Activated CD4-positive, CD25-positive, alpha-beta regulatory T cell (primary cell): ENCODE measurements around the gene NABP1.

Experiments
- DNase-seq, 4 experiments: peaks; one replicate each; lab custom pipeline; 2025; lab: John Stamatoyannopoulos, UW

The NABP1 gene

DNA sequence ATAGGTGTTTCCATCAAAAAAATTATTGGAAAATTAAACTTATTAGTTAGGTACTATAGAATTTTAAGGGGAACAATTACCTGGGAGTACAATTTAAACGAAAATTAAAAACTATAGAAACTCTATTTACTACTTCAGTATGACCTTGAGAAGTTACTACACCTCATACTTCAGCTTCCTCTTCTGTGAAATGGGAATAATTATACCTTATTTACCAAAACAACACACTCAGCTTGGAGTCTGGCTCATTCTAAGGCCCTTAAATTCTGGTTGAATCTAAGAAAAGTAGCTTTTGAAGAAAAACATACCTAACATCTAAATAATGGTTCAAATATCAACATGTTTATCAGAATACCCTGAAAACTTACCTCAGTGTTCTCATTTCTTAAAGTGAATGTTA, 2.7 kb downstream of the NABP1 start:
- DNase-seq, result no peak

DNA sequence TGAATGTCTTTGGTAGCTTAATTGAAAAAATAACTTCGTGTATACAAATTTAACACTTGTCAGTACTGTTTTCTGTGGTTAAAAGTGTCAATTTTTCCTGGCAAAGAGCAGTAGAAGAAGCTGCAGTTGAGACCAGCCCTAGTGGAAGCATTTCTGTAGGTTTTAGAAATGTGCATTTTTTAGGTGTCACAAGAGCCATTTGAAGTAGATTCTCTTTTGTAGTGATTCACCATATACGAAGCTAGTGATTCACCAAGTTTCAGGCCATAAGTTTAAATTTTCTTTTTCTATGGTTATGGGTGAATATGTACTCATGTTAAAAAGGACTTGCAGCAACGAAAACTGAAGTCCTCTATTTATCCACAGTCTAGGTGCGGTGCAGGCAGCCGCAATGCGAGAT, 4.2 kb downstream of the NABP1 start:
- no peak for DNase-seq

DNA sequence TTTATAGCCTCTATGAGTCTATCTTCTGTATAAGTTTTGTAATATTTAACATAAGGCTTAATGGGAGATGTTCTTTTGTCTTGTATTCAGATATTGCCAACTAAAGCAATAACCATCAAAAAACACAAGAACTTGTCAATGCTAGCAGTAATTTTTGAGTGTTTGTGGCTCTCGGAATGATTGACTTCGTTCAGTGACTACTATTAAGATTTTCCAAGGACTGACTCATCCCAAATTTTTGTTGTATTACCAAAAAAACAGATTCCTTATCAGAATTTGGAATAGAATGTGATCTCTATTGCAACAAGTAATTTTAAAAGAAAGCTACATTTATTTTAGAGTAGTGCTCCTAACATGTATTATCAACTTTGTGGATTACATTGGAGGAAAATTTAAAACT, 8.1 kb downstream of the NABP1 start:
- DNase-seq, result no peak

DNA sequence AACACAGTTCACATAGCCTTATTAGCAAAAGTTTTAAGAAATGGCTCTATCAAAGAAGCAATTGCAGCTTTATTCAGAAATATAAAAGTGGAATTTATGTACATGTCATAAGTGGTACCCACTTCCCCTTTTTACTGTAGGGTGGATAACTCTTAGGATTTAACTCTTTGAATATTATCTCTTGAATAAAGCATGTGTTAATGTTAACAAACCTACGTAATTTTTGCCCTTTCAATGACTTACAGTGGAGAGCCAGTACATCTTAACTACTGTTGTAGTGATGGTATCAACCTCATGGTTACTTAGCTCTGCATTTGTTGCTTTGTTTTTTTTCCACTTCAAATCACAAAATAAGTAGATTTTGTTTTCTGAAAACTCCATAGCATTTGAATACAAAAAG, 8.8 kb downstream of the NABP1 start:
- DNase-seq, result no peak

DNA sequence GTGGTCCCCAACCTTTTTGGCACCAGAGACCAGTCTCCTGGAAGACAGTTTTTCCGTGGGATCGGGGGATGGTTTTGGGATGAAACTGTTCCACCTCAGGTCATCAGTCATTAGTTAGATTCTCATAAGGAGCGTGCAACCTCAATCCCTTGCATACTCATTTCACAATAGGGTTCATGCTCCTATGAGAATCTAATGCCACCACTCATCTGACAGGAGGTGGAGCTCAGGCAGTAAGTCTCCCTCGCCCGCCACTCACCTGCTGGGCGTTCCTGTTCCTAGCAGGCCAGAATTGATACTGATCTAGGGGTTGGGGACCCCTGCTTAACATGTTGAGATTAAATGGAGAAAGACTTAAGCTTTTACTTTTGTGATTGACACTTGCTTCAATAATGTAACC, 9.9 kb downstream of the NABP1 start:
- DNase-seq, result no peak

DNA sequence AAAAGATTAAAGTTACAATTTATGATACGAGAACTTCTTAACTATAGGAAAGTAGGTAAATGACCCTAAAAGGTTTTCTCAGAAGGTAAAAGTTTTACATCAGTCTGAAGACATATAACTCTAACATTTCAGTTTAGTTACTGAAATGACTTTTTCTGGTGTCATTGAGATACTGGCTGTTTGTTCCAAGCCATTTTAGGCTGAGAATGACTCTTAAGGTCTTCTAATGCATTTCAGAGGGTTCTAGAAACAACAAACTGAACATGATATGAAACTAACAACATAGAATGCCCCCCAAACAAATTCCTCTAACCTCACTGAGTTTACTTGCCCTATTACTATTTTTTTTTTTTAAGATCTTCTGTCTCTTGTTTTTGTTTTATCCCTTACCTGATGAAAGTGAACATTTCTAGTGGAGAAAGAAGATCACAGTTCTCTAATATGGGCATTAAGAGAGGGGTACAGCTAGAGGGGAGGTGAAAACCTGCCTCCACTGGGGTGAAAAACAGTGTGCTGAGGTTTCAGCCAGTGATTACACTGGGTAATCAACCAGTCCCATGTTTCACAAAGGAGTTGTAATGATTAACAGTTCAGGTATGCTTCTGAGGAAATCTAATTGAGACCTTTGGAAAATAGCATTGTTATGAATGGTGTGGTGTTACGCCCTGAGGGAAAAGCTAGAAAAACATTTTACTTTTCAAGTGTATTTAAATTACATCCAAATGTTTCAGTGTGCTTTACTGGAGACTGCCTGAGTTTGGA, 11.2 kb downstream of the NABP1 start:
- no peak for DNase-seq

DNA sequence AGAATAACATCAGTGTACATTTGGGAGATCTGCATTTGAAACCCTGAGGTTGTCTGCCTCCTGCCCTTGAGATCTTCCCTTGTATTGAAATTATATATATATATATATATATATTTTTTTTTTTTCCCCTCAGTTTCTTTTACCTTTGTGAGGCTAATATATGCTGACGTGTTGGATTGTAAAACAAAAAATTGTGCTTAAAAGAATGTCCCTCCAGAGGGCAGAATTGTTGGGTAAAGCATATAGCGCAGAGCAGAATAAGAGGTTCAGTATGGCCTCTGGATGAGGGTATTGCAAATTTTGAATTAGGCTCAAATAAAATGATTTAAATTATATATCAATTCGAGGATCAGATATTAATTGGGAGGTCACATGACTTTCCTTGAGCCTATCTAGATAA, 12.4 kb downstream of the NABP1 start:
- DNase-seq, result no peak

DNA sequence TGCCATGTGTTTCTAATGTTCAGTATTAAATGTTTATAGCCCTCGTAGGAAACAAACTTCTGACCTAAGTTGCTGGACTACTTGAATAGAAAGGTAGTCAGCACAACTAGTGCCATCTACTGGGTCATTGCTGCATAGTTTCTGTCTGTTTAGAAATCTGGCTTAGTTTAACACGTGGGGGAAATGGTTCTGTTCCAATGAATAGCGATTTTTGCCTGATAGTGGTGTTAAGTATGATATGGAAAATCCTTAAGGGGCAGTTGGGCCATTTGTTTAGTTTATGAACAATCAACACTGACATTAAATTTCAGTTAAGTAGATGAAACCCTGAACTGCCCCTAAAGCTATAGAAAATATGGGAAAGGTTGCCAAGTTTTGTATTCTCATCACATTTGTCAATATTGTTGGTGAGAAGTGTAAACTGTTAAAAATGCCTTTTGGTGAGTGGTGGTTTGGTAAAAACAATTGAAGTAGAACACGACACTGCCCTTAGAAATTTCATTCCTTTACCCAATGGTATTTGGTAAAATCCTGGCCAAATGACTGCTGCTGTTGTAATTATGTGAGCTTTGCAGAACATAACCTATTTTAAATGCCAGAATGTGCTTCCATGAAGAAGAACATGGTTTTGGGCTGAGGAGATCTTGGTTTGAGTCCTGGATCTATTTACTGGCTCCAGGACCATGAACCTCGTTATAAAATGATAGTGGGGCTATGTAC, 13.2 kb downstream of the NABP1 start:
- DNase-seq, result peak in 2 of 4 experiments; percentile 11 to 12

DNA sequence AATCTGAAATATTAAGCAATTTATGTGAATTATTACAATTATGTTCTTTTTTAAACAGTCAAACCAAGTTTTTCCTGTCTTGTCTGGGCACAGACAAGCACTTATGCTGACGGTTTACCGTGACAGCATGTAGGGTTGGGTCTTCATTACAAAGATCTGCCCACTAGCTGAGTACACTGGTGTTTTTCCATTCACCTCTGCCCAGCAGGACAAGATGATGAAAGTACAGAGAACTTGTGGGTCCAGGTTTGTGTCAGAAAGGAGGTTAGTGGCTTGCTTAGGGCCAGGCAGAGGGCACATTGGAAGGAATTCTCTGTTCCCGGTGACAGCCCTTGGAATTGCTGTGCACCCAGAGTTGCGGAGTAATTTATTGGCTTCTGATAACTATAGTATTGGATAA, 14.0 kb downstream of the NABP1 start:
- DNase-seq, result no peak

DNA sequence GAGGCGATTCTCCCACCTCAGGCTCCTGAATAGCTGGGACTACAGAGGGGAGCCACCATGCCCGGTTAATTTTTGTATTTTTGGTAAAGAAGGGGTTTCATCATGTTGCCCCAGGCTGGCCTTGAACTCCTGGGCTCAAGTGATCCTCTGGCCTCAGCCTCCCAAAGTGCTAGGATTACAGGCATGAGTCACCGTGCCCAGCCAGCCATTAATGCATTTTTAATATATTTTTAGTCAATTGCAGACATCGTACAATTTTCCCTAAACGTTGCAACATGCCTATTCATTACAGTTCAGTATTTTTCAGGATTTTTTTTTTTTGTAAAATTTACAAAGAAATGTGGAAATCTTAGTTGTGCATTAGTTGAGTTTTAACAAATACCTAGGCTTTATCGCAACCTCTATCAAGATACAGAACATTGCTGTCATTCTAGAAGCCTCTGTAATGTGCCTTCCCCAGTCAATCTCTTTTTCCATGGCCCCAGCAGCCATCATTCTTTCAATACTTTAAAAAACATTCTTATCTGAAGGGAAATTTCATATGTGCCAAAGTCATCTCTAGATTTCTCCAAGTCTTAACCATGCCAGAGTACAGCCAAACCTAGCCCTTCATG, 14.7 kb downstream of the NABP1 start:
- no peak for DNase-seq

DNA sequence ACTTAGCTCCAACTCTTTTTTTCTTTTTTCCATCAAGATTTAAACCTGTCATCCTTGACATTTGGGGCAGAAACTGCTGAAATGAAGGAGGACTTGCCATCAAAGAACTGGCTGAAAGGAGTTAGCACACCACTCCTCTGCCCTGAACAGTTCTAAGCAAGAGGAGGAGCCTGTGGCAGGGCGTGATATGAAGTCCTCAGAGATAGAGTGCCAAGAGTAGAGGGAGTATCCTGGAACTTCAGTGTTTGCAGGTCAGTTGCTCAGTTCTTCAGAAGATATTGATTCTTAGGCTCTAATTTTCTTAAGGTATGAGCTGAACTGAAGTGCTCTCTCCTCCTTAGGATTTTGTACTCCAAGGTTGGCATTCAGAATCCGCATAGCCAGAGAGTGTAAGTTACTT, 15.2 kb downstream of the NABP1 start:
- no peak for DNase-seq

DNA sequence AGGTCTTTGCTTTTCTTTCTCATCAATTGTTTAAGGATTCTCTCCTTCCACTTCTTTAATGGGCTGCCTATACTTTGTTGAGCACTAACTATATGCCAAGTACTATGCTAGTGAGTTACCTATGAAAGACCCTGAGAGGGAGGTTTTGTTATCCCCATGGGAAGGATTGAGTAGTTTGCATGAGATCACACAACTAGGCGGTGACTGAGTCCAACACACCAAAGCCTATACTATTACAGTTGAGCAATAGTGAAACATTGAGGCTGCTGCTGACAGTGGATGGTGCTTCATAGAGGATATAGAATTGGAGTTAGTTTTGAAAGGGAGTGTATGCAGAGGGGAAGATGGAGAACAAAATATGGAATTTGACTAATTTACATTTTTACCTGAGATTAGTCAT, 15.8 kb downstream of the NABP1 start:
- DNase-seq, result no peak

DNA sequence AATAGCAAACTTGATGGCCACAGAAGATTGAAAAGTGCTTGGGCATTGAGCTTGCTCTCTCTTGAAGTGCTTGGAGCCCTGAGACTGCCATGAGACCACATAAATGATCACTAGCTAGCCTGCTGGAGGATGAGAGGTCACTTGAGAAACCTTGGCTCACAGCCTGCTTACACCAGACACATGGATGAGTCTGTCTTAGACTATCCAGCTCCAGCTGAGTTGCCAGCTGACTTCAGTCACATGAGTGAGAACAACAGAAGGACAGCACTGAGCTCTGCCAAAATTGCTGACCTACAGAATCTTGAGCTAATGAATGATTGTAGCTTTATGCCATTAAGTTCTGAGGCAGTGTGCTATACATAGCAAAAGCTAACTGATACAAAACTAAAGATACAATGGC, 18.1 kb downstream of the NABP1 start:
- no peak for DNase-seq

DNA sequence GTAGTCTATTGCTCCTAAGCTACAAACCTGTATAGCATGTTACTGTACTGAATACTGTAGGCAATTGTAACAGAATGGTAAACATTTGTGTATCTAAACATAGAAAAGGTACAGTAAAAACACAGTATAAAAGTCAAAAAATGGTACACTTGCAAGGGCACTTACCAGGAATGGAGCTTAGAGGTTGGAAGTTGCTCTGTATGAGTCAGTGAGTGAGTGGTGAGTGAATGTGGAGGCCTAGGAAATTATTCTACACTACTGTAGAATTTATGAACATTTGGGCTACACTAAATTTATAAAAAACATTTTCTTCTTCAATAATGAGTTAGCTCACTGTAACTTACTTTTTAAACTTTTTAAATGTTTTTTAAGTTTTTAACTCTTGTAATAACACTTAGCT, 19.0 kb downstream of the NABP1 start:
- DNase-seq, result no peak

DNA sequence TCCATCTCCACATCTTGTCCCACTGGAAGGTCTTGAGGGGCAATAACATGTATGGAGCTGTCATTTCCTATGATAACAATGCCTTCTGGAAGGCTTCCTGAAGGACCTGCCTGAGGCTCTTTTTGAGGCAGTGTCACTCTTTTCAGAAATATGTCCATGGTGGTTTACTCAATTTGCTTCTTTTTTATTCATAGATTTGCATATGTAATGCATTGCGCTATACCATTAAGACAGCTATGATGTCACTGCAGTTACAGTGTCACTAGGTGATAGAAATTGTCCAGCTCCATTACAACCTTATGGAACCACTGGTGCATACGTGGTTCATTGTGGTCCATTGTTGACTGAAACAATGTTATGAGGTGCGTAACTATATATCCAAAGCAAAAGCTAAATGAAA, 19.9 kb downstream of the NABP1 start:
- DNase-seq, result no peak

DNA sequence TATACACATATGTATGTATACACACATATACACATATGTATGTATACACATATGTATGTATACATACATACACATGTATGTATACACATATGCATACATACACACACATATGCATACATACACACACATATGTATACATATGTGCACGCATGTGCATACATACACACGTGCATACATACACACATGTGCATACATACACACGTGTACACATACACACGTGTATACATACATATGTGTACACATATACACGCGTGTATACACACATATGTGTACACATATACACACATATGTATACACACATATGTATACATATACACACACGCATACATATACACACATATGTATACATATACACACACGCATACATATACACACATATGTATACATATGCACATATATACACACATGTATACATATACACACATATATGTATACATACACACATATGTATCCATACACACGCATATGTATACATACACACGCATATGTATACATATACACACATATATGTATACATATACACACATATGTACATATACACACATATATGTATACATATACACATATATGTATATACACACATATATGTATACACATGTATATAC, 21.5 kb downstream of the NABP1 start:
- no peak for DNase-seq

DNA sequence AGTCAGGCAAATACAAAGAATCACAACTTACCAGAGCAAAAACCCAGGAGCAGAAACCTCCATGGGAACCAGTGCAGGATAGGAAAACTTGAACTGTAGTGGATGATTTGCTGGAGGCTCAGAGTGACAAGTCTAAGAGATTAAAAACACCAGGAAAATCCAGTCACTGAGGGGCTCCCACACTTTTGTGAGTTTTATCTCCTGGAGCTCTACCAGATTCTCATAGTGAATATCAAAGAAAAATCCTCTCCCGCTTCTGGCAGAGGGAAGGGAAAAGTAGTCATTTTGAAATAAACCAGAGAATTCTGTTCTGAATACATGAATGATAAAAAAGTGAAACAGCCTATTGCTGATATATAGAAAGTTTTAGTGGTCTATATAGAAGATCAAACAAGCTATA, 23.1 kb downstream of the NABP1 start:
- DNase-seq, result no peak

DNA sequence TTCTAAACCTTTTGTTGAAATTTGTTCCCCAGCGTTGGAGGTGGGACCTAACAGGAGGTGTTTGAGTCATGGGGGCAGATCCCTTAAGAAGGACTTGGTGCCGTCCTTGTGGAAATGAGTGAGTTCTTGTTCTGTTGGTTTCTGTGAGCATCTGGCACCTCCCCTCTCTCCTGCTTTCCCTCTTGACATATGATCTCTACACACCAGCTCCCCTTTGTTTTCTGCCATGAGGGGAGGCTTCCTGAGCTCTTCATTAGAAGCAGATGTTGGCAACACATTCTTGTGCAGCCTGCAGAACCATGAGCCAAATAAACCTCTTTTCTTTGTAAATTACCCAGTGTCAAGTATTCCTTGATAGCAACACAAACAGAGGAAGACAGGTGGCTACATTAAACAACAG, 23.8 kb downstream of the NABP1 start:
- DNase-seq, result no peak

DNA sequence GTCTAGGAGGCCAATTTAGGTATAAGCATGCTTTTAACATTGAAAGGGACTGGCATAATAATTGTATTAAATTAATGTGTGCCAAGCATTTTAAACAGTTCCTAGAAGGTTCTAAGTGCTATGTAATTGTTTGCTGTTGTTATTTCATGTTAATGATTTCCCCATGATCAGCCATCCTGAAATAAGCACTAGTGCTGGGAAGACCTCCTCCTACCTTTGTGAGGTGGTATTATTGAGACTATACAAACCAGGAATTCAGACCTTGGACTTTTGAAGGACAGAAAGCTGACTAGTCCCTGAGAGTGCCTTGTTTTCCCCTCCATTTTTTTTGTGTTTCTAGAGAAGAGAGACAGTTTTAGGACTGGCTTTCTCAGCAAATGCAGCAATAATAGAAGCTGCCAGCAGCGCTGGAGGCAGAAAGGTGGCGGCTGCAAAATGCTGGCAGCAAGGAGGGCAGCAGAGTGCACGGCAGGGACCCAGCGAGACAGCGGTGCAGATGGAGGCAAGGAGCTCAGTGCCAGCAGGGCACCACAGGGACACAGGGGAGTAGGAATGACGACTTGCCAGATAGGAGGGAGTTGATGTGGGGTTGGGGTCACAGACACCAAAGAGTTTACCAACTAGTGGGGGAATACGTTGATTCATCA, 25.3 kb downstream of the NABP1 start:
- no peak for DNase-seq

DNA sequence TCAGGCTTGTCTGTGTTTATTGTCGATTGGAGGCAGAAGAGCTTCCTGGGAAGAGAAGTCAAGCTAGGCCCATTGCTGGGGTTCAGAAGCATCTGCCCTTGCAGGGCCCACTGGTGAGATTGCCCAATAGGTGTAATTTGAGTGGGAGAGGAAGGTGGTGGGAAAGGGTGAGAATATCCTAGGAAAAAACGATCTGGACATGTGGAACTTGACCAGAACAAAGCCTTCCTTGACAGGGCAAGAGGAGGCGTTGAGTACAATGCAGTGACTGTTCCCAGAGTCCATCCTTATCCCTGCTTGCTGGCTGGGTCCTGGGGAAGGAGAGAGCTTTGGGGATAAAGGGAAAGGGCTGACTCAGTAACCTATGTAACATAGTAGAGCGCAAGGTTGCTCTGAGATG, 27.1 kb downstream of the NABP1 start:
- no peak for DNase-seq

DNA sequence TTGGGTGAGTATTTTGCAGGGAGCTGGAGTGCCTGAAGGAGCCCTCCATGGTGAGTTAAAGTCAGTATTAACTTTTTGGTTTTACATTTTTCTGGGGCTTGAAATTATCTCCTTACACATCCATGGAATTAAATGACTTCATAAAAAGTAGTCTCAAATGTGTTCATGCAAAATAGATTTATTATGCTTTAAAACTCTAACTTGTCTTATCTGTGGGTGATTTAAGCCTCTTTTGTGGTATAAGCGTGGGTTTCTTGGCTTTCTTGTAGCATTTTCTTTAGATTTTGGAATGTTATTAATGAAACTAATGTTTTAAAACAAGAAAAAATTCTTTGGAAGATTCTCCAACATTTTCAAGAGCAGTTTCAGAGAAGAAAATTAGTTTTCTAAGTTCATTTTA, 27.8 kb downstream of the NABP1 start:
- no peak for DNase-seq

DNA sequence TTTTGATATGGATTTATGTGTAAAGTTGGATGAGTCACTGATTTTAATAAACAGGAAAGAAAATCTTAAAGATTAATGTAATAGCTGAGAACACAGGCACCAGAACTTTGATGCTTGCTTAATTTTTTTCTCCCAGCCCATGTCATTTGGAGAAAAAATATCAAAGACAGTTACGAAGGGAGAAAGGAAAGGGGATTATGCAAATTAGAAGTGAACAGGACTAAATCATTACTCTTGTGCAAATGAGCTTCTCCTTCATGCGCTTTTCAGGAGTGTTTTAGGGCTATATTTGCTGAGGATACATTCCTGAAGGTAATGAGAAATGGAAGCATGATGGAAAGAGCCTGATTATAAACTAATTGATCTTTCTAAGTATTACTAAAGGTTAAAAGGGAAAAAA, 28.9 kb downstream of the NABP1 start:
- no peak for DNase-seq

DNA sequence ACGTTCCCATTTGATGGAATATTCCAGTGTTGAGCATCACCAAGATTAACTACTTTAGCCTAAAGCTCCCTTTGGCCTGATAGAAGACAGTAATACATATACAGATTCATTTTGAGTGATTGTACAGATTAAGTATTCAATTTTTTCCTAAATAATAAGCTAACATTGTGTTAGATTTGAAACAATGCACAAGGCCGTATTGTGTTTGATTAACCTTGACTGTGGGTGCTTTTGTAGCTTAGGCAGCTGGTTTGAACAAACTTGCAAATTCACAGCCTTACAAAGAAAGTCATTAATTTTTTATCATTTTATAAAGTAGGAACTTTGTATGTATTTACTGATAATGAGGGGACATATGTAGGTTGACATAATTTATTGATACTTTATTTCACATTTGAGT, 29.6 kb downstream of the NABP1 start:
- DNase-seq, result no peak
